Left lung (tissue), 14 donors: ENCODE results near the gene ZNF862. TPM values are rescaled to one million over a fixed set of nuclear protein-coding genes. Genes with fewer than 3 reads are reported as not detected.

ENCODE experiments used
- ATAC-seq: fragments of 200-7000 bp; cut with Tn5 transposase; one replicate; pipeline ENCODE4 v1.9.1; 2020; ENCODE audit warnings: moderate library complexity
- DNase-seq, 4 donors: peaks; one replicate each; pipeline ENCODE4 v3.0.0-alpha.2; 2013 to 2020
- H3K27ac ChIP-seq, 2 donors: fragments of 200-600 bp; sonication (generic) in 1 of 2; one replicate each; pipeline versions ENCODE4 v1.5.0 to v1.8.0; 2020 to 2021
- H3K27me3 ChIP-seq, 2 donors: fragments of 200-600 bp; sonication (generic) in 1 of 2; one replicate each; pipeline versions ENCODE4 v1.5.0 to v1.8.0; 2020 to 2021
- H3K36me3 ChIP-seq, 2 donors: fragments of 200-600 bp; sonication (generic) in 1 of 2; one replicate each; pipeline versions ENCODE4 v1.5.0 to v1.8.0; 2020 to 2021
- H3K4me1 ChIP-seq, 2 donors: fragments of 200-600 bp; one replicate each; pipeline ENCODE4 v1.8.0; 2021
- H3K4me3 ChIP-seq, 2 donors: fragments of 200-600 bp; sonication (generic) in 1 of 2; one replicate each; pipeline versions ENCODE4 v1.5.0 to v1.8.0; 2020 to 2021; ENCODE audit warnings: mild to moderate bottlenecking in 1 of 2
- H3K9me3 ChIP-seq, 2 donors: fragments of 200-600 bp; sonication (generic) in 1 of 2; one replicate each; pipeline versions ENCODE4 v1.5.0 to v1.8.0; 2020 to 2021
- intact Hi-C, 2 donors: fragments of 100-400 bp; cut with DNase I; formaldehyde crosslinking; loops; one replicate each; pipeline versions ENCODE4 v1.11.2 to v1.14.2; 2022
- long read RNA-seq, 12 donors: library from polyadenylated mRNA in 2 of 12; unstranded in 2 of 12; transcript quantifications; one replicate each; pipeline ENCODE4 v2.0.0 and lab custom pipeline, GENCODE V29; 2019 to 2026
- polyA plus RNA-seq, 6 donors: library from polyadenylated mRNA; unstranded; fragments of 120-200 nt; gene quantifications; one replicate each; pipeline ENCODE4 v1.2.1, GENCODE V29; 2013; ENCODE audit not compliant: insufficient read length in 6 of 6
- total RNA-seq, 2 donors: library from RNA; stranded (reverse); fragmentation: NEBNext Ultra II Directional; extraction: Animal tissue kit (Norgen Biotek cat#: 25700); gene quantifications; one replicate each; pipeline ENCODE4 v1.2.1, GENCODE V29; 2021
- TF ChIP-seq, protein P1 (sequence below), 2 donors: fragments of 200-600 bp; sonication (generic) in 1 of 2; IDR thresholded peaks; one replicate each; pipeline versions ENCODE4 v1.5.0 to v1.8.0; 2021; ENCODE audit warnings: antibody characterized with exemption in 2 of 2
- donor health status: DM: no; HTN: yes; CAD: no.
- donor health status: DM: no; HTN: no; CAD: no.

The ZNF862 gene
- total RNA-seq: 10 to 100 TPM in 1 of 2 donors, 1 to 10 TPM in 1; 9.8 to 16.4 TPM
- polyA plus RNA-seq: 10 to 100 TPM; 19.2 to 27.8 (median 25.0) TPM
- long read RNA-seq, donor 1: 0 reads
- long read RNA-seq, donor 2, partial matches to known transcripts: 5 of 5 reads
- long read RNA-seq, donor 2, other reads (novel, unspliced or antisense): 0 of 5 reads
- long read RNA-seq, donor 3: 0 reads
- long read RNA-seq, donor 4, partial matches to known transcripts: 0 of 3 reads
- long read RNA-seq, donor 4, other reads (novel, unspliced or antisense): 3 of 3 reads
- long read RNA-seq, donor 5, full-length matches to known transcripts: 1 of 1 reads
- long read RNA-seq, donor 5, partial matches to known transcripts: 0 of 1 reads
- long read RNA-seq, donor 5, other reads (novel, unspliced or antisense): 0 of 1 reads
- long read RNA-seq, donor 6, partial matches to known transcripts: 0 of 1 reads
- long read RNA-seq, donor 6, other reads (novel, unspliced or antisense): 0 of 1 reads
- long read RNA-seq, donor 7: 0 reads
- long read RNA-seq, donor 8, partial matches to known transcripts: 0 of 1 reads
- long read RNA-seq, donor 8, other reads (novel, unspliced or antisense): 0 of 1 reads
- long read RNA-seq, donor 9: 0 reads
- long read RNA-seq, donor 10, partial matches to known transcripts: 0 of 2 reads
- long read RNA-seq, donor 10, other reads (novel, unspliced or antisense): 2 of 2 reads
- long read RNA-seq, donor 11, partial matches to known transcripts: 0 of 2 reads
- long read RNA-seq, donor 11, other reads (novel, unspliced or antisense): 0 of 2 reads
- long read RNA-seq, donor 12: 0 reads

DNA sequence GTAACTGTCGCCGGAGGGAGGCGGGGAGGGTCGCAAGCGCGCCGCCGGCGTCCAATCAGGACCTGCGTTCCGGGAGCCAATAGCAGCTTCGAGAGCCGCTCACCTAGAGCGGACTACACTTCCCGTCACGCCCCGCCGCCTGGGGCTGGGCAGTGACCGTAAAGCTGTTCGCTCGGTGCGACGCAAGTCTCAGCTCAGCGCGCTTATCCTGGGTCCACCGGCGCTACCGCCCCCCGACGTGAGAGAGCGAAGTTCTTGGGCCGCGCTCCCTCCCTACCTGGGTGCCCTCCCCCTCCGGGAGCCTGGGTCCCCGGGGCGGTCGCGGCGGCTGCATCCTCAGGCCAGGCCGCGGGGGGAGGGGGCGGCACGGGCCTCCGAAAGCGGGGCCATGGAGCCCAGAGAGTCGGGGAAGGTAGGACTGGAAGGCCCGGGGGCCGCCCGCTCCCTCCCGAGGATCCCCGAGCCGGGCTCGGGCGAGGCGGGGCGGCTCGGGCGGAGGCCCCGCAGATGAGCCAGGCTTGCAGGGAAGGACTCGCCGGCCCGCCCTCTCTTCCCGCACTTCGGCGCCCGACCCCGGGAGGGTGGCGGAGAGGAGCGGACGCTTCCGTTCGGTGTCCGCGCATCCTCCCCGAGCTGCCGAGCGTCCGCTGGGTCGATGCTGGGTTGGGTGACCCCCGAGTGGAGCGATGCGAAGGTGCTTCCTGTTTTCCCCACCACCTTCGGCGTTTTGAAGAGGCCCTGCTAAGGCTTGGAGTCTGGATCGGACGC lies at the start of gene ZNF862:
TSS of gene ZNF862 (plus strand) at position 152 of the 768 bp plus-strand sequence. CDS start at position 389, 237 bp downstream.
- Histone ChIP-seq H3K36me3 (no peaks in the 10 kb centered on the region), H3K27me3 (no peaks in the 10 kb centered on the region), H3K9me3 (no peaks in the 10 kb centered on the region), H3K4me3 (peak within 1 kb of the TSS; percentile 68 to 89), H3K27ac (peak within 1 kb of the TSS; percentile 85 to 86), H3K4me1 (peaks cover 7 to 20% of the 10 kb centered on the region in 2 donors)
- TF ChIP-seq, protein P1, sequence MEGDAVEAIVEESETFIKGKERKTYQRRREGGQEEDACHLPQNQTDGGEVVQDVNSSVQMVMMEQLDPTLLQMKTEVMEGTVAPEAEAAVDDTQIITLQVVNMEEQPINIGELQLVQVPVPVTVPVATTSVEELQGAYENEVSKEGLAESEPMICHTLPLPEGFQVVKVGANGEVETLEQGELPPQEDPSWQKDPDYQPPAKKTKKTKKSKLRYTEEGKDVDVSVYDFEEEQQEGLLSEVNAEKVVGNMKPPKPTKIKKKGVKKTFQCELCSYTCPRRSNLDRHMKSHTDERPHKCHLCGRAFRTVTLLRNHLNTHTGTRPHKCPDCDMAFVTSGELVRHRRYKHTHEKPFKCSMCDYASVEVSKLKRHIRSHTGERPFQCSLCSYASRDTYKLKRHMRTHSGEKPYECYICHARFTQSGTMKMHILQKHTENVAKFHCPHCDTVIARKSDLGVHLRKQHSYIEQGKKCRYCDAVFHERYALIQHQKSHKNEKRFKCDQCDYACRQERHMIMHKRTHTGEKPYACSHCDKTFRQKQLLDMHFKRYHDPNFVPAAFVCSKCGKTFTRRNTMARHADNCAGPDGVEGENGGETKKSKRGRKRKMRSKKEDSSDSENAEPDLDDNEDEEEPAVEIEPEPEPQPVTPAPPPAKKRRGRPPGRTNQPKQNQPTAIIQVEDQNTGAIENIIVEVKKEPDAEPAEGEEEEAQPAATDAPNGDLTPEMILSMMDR (IDR thresholded peaks at IDR 0.05): no peak
- ATAC-seq (peak; percentile 99), DNase-seq (peak; percentile 94 to 99 (median 99))
- intact Hi-C loops: no loop called here

DNA sequence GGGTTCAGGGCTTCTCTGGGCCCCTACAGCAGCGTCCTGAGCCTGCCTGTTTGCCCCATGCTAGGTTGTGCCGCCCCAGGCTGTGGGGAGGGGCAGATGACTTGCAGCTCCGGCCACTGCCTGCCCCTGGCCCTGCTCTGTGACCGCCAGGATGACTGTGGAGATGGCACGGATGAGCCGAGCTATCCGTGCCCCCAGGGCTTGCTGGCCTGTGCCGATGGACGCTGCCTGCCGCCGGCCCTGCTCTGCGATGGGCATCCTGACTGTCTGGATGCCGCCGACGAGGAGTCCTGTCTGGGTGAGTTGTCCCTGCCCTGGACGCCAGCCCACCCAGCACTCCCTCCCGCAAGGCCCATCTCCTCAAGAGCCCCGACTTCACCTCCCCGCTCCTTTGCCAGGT lies 49.1 kb upstream of the ZNF862 start:
- DNase-seq (no peak), ATAC-seq (no peak)
- peaks cover 0 to 12% of the 10 kb centered on the region in 2 donors for H3K4me1 ChIP-seq
- no peak overlapping the region for H3K4me3 ChIP-seq
- H3K27ac ChIP-seq: no peak overlapping the region
- TF ChIP-seq, protein P1 (IDR thresholded peaks at IDR 0.05): no peak
- H3K27me3 ChIP-seq: peaks cover 15 to 50% of the 10 kb centered on the region in 2 donors
- no peaks in the 10 kb centered on the region for H3K36me3 ChIP-seq
- H3K9me3 ChIP-seq: no peaks in the 10 kb centered on the region
- intact Hi-C loops: no loop called here

GRCh38 chr7:149790146-149790548 lies 48.0 kb upstream of the ZNF862 start:
- no peaks in the 10 kb centered on the region for H3K36me3 ChIP-seq
- DNase-seq (peak in 2 of 4 donors; percentile 43 to 94), ATAC-seq (peak; percentile 70)
- peaks cover 15 to 50% of the 10 kb centered on the region in 2 donors for H3K27me3 ChIP-seq
- no peak overlapping the region for H3K4me3 ChIP-seq
- TF ChIP-seq, protein P1 (IDR thresholded peaks at IDR 0.05): peak; percentile 34 to 59
- no peak overlapping the region for H3K27ac ChIP-seq
- H3K4me1 ChIP-seq: peaks cover 0 to 12% of the 10 kb centered on the region in 2 donors
- H3K9me3 ChIP-seq: no peaks in the 10 kb centered on the region
- intact Hi-C loops: no loop called here

- H3K27me3 ChIP-seq: peaks cover 15 to 50% of the 10 kb centered on the region in 2 donors
- H3K27ac ChIP-seq: no peak overlapping the region
- intact Hi-C loops: no loop called here
- ATAC-seq (no peak), DNase-seq (no peak)
- H3K9me3 ChIP-seq: no peaks in the 10 kb centered on the region
- TF ChIP-seq, protein P1 (IDR thresholded peaks at IDR 0.05): no peak
- no peaks in the 10 kb centered on the region for H3K36me3 ChIP-seq
- no peak overlapping the region for H3K4me3 ChIP-seq
- H3K4me1 ChIP-seq: peaks cover 0 to 12% of the 10 kb centered on the region in 2 donors
Observed at GRCh38 chr7:149790754-149791360, 47.3 kb upstream of the ZNF862 start.
